GM18868 (cell line): ENCODE measurements around the gene HS3ST2.
"Not testable (repeated sequence)": the region's sequence is repeated elsewhere in the genome, so short reads cannot be mapped to it uniquely, and the experiment has no call there.

ENCODE experiments used
- ATAC-seq: cut with Tn5 transposase; IDR thresholded peaks from one replicate; pipeline ENCODE4 v1.9.1; 2021; ENCODE audit warnings: mild to moderate bottlenecking, moderate library complexity; ENCODE audit not compliant: unreplicated experiment

Gene HS3ST2

DNA sequence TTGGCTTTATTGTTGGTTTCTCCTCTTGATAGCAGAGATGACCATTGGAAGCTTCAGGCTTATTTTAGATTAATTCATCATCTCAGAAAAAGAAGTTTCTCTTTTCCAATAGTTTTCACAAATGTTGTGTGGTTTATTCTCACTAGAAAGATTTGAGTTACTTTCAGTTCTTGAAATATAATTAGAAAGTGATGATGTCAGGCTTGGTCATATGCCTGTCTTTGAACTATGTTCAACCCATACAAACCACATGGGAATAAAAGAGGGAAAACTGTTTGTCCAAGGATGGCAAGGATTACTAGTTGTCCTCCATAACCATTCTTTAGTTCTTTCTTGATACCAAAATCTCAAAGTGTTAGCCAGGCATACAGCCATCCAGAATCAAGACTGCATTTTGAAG, 3.7 kb upstream of the HS3ST2 start:
- no peak for ATAC-seq

GRCh38 chr16:22813223-22813947, 577 bp upstream of the HS3ST2 start:
- ATAC-seq, result no peak

DNA sequence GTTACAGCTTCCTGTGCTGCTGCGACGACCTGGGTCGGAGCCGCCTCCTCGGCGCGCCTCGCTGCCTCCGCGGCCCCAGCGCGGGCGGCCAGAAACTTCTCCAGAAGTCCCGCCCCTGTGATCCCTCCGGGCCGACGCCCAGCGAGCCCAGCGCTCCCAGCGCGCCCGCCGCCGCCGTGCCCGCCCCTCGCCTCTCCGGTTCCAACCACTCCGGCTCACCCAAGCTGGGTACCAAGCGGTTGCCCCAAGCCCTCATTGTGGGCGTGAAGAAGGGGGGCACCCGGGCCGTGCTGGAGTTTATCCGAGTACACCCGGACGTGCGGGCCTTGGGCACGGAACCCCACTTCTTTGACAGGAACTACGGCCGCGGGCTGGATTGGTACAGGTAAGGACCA, 746 bp downstream of the HS3ST2 start:
- no peak for ATAC-seq

GRCh38 chr16:22815863-22816262, 1.9 kb downstream of the HS3ST2 start:
- ATAC-seq, result no peak

GRCh38 chr16:22816475-22816874, 2.5 kb downstream of the HS3ST2 start:
- no peak for ATAC-seq

GRCh38 chr16:22818736-22819135, 4.8 kb downstream of the HS3ST2 start:
- not testable (repeated sequence) for ATAC-seq

DNA sequence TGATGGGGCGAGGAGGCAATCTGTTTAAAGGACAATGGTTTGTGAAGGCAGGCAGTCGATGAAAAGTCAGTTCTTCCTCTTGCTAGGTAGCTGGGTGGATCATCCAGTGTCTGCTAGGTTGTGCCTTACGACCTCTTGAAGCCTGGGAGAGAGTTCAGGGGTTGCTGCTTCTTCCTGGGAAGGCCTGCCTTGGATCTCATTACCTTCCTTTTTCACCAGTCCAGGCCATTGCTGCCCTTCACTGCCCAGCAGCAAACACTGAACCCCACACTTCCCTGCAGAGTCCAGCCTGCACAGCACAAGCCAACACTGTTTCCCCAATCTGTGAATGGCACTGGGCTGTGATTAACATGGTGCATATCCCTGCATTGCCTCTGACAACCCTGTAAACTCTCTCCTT, 24.7 kb downstream of the HS3ST2 start:
- ATAC-seq, result no peak

DNA sequence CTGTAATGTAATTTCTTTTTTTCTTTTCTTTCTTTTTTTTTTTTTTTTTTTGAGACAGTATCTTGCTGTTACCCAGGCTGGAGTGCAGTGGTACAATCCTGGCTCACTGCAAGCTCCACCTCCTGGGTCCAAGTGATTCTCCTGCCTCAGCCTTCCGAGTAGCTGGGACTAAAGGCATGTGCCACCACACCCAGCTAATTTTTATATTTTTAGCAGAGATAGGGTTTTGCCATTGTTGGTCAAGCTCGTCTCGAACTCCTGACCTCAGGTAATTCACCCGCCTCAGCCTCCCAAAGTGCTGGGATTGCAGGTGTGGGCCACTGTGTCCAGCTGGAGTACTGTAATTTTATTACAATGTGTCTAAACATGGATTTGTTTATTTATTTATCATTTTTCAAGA, 28.1 kb downstream of the HS3ST2 start:
- not testable (repeated sequence) for ATAC-seq

DNA sequence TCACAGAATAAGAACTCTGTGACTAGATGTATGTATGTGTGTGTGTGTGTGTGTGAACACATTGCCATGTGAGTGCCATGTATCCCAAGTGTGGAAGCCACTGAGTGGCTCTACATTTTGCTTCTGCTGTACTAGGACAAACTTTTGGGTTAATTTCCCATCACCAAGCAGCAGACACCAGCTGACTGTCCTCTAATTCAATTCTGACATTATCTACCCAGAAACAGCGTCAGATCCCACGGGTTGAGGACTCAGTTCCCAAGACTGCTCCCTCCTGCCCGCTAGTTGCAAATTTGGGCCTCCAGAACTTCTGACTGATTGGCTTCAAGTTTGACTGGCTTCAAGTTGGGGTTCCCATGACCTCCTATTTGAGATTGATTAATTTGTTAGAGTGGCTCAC, 29.2 kb downstream of the HS3ST2 start:
- ATAC-seq, result no peak

DNA sequence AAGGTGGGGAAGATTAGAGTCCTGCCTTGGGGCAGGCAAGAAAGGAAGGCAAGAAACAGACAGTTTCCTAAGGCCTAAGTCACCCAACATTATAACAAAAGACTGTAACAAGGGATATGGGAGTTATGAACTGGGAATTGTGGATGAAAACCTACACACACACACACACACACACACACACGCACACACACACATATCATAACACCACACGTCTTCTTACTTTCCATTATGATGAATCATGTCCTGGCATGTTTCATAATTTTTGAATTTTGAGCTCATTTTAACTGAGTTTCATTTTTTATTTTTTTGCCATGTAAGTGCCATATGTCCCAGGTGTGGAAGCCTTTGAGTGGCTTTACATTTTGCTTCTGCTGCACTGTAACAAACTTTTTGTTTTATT, 29.9 kb downstream of the HS3ST2 start:
- no peak for ATAC-seq

DNA sequence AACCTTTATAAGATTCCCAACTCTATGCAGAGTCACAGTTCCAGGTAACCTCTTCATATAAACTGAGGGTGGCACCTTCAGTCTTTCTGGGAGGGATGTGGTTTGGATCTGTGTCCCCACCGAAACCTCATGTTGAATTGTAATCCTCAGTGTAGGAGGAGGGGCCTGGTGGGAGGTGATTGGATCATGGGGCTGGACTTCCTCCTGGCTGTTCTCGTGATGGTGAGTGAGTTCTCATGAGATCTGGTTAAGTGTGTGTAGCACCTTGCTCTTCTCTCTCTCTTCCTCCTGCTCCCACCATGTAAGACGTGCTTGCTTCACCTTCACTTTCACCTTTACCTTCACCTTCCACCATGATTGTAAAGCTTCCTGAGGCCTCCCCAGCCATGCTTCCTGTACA, 30.5 kb downstream of the HS3ST2 start:
- ATAC-seq, result no peak

DNA sequence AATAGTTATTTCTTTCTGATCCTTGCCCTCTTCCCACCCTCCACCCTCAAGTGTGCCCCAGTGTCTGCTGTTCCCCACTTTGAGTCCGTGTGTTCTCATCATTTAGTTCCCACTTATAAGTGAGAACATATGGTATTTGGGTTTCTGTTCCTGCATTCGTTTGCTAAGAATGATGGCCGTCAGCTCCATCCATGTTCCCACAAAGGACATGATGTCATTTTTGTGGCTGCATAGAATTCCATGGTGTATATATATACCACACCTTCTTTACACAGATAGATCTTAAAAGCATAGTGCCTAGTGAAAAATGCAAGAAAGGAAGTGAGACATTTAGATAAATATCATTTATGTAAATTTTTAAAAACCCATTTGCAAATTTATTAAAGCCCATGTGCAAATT, 33.1 kb downstream of the HS3ST2 start:
- ATAC-seq, result no peak

- ATAC-seq, result no peak
These were observed 33.7 kb downstream of the HS3ST2 start for GRCh38 chr16:22847690-22848089.

- no peak for ATAC-seq
These were observed 34.5 kb downstream of the HS3ST2 start for GRCh38 chr16:22848451-22848850.

GRCh38 chr16:22849517-22849916, 35.6 kb downstream of the HS3ST2 start:
- ATAC-seq, result no peak

DNA sequence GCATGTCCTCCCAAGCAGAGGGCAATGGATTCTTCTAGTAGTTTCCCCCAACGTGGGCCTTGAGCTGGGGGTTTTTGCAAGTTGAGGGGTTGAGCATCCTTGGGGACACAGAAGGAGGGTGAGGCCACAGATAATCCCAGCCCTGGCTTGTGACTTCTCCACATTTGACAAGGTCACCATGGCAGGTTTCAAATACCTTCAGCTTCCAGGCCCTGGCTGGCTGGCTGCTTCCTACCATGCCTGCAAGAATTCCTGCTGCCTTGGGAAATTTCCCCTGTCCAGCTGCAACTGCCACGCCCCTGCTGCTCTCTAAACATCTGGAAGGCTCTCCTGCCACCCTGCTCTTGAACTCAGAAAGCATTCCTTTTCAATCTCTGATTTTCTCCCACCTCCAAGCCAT, 41.3 kb downstream of the HS3ST2 start:
- ATAC-seq, result no peak

DNA sequence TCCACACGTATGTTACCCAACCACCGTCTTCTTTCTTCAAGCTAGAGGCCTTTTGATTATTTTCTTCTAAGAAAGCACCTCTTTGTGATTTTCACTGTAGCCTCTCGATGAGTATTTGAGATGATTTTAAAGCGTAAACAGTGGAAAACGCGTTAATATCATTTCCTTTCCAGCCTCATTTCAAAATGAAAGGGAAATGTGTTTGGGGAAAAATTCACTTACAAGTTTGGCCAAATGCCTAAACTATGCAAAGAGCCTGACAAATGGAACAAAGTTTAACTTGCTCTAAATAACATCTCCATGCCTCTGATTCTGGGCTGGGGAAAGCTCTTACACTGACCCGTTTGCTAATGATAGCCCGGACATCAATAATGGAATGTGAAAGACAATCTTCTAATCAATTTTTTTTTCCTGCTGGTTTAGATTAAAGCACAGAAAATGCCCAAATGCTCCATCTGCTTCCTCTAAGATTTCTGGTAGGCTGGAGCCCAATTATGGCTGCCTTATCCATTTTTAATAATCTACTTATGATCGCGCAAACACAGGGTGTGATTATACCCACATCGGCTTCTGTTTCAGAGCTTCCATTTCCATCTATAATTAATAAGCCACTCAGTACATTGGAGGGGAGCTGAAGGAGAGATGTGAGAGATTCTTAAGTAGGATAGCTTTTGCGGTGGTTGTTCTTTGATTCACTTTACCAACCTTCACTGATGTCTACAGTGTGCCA, 43.5 kb downstream of the HS3ST2 start:
- ATAC-seq, result no peak

GRCh38 chr16:22859925-22860324, 46.0 kb downstream of the HS3ST2 start:
- ATAC-seq, result no peak

GRCh38 chr16:22861580-22861979, 47.6 kb downstream of the HS3ST2 start:
- ATAC-seq, result no peak

DNA sequence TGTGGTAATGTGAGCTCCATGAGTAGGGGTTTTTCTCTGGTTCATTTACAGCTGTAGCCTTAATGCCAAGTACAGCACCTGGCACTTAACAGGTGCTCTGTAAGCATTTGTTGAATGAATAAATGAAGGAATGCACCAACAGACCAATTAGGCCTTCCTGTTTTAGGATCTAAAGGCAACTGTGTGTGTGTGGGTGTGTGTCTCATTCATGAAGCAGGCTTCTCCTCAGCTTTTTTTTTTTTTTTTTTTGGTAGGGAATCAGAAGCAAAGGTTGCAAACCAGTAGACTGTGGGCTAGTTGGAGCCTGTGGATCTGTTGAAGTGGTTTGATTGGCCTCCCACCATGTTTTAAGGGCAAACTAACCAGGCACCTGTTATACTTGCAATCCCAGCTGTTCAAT, 48.1 kb downstream of the HS3ST2 start:
- ATAC-seq, result no peak

GRCh38 chr16:22864375-22864774, 50.4 kb downstream of the HS3ST2 start:
- ATAC-seq, result no peak

- no peak for ATAC-seq
These were observed 54.7 kb downstream of the HS3ST2 start for GRCh38 chr16:22868593-22869224.
